GM21717 (cell line): ENCODE measurements around the gene FAN1.

Source experiments
- ATAC-seq: cut with Tn5 transposase; IDR thresholded peaks from one replicate; pipeline ENCODE4 v1.9.1; 2021; ENCODE audit warnings: mild to moderate bottlenecking, moderate library complexity; ENCODE audit not compliant: unreplicated experiment

FAN1 gene

GRCh38 chr15:30919877-30920550, 16.3 kb downstream of the FAN1 start:
- no peak for ATAC-seq

- no peak for ATAC-seq
These were observed 17.4 kb downstream of the FAN1 start for GRCh38 chr15:30921106-30921505.

- ATAC-seq, result no peak
These were observed 18.2 kb downstream of the FAN1 start for GRCh38 chr15:30921781-30922479.

DNA sequence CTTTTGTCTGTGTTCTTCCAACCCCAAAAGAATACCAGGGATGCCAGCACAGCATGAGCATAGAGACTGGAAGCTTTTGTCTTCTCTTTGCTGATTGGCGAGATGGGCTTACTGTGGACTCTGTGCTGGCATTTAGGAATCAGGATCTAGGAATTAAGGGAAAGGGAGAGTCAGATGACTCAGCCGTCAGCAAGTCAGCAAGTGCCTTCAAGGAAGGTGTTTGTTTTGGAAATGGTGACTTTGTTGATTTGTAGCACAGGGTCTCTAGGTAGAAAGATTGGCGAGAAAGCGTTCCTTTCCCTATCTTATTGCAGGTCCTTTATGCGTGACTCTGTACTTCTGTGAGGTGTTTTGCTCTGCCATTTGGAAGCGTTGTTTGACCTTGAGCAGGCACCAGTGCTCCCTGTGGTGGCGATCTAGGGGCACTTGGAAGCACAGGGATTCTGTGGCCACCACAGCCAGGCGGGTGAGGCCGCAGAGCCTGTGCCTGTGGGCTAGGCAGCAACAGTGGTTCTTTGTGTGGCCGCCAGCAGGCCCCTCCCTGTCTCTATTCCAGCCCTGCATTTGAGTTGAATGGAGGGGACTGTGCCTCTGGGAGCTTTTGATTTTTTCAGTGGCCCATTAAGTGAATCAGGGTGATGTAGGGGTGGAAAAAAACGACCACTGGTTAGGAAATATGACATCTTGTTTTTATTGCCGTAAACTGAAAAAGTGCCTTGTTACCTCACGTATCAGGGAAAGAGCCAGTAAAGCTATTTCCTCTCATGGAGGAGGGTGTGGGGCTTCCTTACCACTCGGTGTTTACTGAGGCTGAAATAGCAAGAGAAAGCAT, 19.0 kb downstream of the FAN1 start:
- no peak for ATAC-seq

- no peak for ATAC-seq
These were observed 19.7 kb downstream of the FAN1 start for GRCh38 chr15:30923429-30923828.

- ATAC-seq, result no peak
These were observed 20.6 kb downstream of the FAN1 start for GRCh38 chr15:30924353-30924752.

- no peak for ATAC-seq
These were observed 22.0 kb downstream of the FAN1 start for GRCh38 chr15:30925686-30926085.

DNA sequence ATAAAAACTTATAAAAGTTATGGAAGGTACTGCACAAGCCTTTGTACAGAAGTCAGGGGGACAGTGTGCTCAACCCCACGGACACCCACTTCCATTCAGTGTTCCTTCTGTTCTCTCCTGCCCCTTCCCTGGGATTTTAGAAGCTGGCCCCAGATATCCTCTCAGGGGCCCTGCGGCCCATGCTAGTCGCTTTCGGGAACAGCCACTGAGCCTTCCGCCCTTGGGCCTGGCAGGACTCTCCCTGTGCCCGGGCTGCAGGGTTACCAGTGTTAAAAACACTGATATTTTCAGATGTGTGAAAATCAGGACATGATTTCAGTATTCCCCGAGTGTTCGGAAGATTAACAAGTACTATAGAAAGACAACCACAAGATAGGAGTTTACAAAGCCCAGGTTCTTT, 22.4 kb downstream of the FAN1 start:
- ATAC-seq, result no peak

- ATAC-seq, result no peak
These were observed 23.5 kb downstream of the FAN1 start for GRCh38 chr15:30927148-30927761.

DNA sequence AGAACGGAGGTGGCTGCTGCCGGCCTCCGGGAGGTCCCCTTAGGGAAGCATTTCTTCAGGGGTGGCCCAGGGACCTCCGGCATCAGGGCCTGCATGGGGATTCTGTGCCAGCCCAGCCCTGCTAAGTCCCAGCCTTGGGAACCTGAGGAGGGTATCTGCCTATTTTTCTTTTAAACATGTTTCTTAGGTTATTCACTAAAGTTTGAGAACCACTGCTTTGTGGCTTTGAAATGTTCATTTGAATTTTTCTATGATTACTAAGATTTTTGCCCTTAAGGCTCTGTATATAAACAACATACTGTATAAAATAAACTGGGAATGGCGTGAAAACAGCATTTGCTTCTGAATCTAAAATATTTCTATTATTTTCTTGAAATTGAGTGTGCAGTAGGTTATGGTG, 24.4 kb downstream of the FAN1 start:
- no peak for ATAC-seq

- no peak for ATAC-seq
These were observed 25.5 kb downstream of the FAN1 start for GRCh38 chr15:30929064-30929669.

- ATAC-seq, result no peak
These were observed 26.3 kb downstream of the FAN1 start for GRCh38 chr15:30929982-30930381.

- no peak for ATAC-seq
These were observed 26.7 kb downstream of the FAN1 start for GRCh38 chr15:30930422-30930821.

DNA sequence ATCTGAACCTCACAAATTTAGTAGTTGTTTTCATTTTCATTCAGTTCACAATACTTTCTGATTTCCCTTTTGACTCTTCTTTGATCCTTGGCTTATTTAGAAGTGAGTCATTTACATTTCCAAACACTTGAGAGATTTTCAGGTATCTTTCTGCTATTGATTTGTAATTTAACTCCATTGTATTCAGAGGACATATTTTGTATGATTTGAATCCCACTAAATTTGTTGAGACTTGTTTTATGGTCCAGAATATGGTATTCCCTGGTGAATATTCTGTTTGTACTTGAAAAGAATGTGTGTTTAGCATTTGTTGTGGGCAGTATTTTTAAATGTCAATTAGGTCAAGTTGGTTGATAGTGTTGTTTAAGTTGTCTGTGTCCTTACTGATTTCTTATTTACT, 29.6 kb downstream of the FAN1 start:
- no peak for ATAC-seq

DNA sequence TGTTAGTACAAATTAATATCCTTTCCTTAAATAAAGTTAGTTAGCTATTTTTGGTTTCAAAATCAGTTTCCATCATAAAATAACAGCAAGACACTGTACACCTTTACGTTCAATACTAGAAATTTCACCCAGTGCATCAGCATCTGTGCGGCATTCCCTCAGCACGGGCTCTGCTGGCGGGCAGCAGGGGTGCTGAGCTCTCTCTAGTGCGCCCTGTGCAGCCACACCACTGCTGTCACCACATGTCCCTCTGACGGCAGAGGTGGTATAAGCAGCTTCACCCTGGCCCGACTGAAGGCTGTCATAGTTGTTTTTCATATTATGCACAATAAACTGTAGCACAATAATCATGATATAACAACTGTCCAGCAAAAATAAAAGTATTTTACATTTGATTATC, 35.4 kb downstream of the FAN1 start:
- ATAC-seq, result no peak

- ATAC-seq, result no peak
These were observed 36.6 kb downstream of the FAN1 start for GRCh38 chr15:30940359-30940758.

DNA sequence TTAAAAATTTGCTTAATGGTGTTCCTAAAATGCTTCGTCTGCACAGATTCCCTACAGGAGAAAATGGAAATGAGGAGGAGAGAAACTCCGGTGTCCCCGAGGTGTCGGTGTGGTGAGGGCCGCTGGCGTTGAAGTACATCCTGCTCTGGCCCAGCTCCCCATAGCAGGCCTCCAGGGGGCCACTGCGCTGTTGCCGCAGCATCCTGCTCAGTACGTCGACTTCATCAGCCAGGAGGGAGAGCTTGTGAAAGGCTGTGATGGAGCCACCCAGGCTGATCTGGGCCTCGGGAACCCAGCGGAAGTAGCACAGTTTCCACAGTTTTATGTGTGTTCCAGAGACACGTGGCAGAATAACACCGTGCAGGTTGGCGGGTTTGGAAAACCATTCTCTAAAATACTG, 37.8 kb downstream of the FAN1 start:
- no peak for ATAC-seq

- ATAC-seq, result no peak
These were observed 40.1 kb downstream of the FAN1 start for GRCh38 chr15:30943654-30944335.

- no peak for ATAC-seq
These were observed 49.5 kb downstream of the FAN1 start for GRCh38 chr15:30953183-30953582.

DNA sequence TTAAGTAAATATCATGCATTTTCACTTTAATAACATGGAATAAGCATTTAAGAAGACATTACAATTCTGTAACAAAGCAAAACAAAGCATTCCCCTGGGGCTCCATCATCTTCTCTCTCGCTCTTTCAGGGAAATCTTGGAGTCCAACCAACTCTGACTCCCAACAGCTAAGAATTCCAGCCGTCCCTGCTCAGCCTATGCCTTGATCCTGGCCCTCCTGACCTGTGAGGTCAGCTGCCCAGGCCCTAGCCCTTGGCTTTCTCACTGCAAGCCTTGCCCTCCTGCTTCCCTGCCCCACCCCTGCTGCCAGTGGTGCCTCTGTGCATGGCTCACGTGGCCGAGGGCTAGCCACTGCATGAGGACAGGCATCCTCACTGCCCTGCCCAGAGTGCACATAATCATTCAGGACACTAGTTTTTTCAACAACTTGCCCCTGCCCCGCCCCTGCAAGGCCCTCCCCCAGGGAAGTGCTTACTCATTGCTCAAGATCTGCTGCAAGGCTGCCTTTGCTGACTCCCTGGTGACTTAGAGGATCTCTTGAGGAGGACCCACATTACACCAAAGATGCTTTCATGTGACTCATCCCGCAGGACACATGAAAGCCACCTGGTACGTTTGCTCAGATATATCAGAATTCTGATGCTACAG, 50.1 kb downstream of the FAN1 start:
- no peak for ATAC-seq
